HG03558 (cell line): Measurements from ENCODE around the gene CTRB2.

Experiments used
- ATAC-seq: cut with Tn5 transposase; IDR thresholded peaks from one replicate; pipeline ENCODE4 v1.9.1; 2021; ENCODE audit warnings: moderate number of reproducible peaks; ENCODE audit not compliant: unreplicated experiment; ENCODE audit errors: extremely low read depth

CTRB2 gene

DNA sequence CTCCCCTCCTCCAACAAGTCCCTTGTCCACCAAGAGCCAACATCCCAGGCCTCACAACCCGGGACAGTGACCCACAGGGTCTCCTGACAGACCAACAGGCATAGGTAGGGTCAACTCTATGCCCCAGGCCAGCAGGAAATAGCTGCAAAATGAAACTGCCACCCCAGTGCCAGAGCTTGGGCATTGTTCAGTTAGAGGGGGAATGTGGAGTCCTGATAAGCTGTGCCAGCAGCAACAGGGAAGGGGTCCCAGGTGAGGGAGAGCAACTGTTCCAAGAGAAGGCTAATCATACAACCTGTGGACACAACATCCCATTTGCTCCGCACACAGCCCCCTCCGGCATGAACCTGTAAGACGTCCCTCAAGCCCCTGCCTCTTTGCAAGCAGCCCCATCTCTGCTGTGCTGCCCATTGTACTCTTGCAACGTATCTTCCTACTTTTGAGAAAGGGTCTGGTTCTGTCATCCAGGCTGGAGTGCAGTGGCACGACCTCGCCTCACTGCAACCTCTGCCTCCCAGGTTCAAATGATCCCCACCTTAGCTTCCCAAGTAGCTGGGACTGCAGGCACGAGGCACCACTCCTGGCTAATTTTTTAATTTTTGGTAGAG lies 17.2 kb downstream of the CTRB2 start:
- ATAC-seq, result no peak

DNA sequence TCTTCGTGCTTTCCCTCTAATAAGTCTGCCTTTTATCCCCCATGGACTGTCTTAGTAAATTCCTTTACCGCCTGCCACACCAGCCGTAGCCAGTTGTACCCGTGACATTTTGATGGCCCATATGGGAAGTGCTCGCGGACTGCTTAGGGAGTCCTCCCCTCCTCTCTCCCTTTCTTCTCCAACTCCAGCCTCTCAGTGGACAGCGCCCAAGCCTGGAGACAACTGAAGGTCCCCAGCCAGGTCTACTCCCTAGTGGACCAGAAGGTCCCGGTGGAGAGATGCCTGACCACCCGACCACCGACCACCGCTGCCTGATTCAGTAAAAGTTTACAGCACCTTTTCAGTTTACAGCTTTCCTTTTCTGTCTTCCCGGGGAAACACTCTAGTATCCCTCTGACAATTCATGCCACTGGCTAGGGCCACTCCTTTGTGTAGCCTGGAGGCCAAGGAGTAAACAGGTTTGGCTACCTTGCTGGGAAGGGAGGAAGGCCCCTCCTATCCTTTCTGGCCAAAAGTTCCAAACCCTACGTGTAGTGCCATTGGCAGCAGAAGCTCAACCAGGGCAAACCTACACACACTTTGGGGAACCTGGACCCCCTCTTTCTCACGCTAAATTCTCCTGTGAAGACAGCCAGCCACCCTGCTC lies 18.0 kb downstream of the CTRB2 start:
- no peak for ATAC-seq

DNA sequence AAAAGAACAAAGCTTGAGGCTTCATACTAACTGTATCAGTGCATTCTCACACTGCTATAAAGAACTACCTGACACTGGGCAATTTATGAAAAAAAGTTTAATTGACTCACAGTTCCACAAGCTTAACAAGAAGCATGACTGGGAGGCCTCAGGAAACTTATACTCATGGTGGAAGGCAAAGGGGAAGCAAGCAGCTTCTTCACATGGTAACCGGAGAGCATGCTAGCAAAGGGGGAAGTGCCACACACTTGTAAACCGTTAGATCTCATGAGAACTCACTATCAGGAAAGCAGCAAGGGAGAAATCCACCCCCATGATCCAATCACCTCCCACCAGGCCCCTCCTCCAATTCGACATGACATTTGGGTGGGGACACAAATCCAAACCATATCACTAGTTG lies 25.3 kb downstream of the CTRB2 start:
- ATAC-seq, result no peak

DNA sequence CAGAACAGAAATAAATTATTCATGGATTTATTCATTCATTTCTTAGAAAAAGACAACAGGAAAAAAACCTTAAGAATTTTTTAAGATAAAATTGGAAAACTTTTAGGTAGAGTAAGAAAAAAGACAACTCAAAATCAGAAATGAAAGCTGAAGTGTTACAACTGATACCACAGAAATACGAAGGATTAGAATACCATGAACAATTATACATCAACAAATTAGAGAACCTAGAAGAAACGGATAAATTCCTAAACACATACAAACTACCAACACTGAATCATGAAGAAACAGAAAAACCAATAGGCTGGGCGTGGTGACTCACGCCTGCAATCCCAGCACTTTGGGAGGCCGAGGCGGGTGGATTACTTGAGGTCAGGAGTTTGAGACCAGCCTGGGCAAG lies 27.8 kb downstream of the CTRB2 start:
- no peak for ATAC-seq

DNA sequence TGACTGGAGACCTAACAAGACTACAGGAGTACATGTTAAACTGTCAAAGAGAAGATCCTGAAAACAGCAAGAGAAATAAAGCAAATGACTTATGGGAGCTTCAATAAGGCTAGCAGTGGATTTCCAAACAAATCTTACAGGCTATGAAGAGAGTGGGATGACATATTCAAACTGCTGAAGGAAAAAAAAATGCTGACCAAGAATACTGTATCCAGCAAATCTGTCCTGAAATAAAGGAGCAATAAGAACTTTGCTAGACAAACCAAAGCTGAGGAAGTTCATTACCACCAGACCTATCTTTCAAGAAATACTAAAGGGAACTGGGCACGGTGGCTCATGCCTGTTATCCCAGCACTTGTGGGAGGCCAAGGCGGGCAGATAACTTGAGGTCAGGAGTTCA lies 30.0 kb downstream of the CTRB2 start:
- no peak for ATAC-seq

DNA sequence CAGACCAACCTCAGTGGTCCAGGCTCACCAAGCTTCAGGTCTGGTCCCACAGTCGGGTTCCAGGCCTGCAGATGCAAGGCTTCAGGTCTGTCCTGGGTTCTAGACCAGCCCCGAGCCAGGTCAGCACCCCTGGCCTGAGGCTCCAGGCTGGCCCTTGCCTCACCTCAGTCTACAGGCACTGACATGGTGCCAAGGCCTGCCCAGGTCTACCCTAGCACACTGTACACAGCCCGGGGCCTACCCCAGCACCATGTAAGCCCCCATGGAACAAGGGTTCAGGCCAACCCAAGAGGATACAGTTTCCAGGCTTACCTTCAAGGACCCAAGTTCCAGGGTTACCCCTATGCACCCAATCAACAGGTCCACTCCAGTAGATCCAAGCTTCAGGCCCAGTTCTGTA lies 31.9 kb downstream of the CTRB2 start:
- ATAC-seq, result no peak

DNA sequence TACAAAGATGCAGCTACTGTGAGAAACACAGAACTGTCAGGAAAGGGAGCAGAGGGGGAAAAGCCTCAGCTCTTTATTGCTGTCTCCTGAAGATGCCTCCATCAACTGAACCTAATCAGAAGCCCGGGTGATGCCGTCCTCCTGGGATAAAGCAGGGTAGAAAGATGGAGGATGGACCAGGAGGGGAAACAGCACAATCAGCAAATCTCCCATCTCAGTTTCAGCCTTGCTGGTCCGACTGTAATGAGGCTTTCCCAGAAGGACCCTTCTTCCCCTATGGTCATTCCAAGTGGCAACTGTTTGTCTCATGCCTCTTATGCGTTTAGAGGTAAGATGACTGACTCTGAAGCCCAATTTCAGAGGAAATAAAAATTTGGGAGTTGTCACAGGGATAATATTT lies 34.4 kb downstream of the CTRB2 start:
- ATAC-seq, result no peak

DNA sequence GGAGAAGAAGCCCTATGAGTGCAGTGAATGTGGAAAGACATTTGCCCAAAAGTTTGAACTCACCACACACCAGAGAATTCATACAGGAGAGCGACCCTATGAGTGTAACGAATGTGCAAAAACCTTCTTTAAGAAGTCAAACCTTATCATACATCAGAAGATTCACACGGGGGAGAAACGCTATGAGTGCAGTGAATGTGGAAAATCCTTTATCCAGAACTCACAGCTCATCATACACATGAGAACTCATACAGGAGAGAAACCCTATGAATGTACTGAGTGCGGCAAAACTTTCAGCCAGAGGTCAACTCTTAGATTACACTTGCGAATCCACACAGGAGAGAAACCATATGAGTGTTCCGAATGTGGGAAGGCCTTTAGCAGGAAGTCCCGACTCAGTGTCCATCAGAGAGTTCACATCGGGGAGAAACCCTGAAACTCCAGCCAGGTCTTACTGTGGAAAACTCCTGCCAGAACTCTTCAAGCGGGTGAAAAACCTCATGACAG lies 37.0 kb downstream of the CTRB2 start:
- no peak for ATAC-seq

DNA sequence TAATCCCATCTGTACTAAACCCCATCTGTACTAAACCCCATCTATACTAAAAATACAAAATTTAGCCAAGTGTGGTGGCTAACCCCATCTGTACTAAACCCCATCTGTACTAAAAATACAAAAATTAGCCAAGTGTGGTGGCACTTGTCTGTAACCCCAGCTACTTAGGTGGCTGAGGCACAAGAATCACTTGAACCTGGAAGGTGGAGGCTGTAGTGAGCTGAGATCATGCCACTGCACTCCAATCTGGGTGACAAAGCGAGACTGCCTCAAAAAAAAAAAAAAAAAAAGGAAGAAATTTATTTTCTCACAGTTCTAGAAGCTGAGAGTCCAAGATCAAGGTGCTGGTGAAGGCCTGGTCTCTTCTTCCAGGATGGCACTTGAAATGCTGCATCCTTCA lies 46.6 kb downstream of the CTRB2 start:
- ATAC-seq, result no peak
